GM21723 (cell line): Measurements from ENCODE around the gene GPANK1.

Source experiments
- ATAC-seq: cut with Tn5 transposase; IDR thresholded peaks from one replicate; pipeline ENCODE4 v1.9.1; 2021; ENCODE audit warnings: mild to moderate bottlenecking, moderate library complexity; ENCODE audit not compliant: unreplicated experiment

GPANK1 gene

DNA sequence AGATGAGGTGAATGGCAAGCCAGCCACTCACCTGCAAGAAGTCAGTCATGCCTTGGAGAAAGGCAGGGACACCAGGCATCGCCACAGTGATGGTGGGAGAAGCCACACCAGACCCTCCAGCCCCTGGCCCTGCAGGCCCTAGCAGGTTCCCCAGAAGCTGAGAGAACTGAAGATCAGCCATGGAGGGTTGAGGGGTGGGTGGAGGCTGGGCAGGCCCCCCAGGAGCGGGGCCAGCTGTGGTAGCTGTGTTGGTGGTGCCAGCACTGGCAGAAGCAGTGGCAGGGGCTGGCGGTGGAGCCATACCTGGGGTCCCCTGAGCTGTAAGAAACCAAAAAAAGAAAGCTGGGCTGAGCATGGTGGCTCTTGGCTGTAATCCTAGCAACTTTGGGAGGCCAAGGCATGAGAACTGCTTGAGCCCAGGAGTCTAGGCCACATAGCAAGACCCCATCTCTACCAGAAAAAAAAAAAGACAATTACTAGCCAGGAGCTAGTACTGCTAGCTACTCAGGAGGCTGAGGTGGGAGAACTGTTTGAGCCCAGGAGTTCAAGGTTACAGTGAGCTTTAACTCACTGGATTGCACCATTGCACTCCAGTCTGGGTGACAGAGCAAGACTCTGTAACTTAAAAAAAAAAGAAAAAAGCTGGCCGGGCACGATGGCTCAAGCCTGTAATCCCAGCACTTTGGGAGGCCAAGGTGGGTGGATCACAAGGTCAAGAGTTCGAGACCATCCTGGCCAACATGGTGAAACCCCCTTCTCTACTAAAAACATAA lies 21.8 kb downstream of the GPANK1 start:
- ATAC-seq = no peak

GRCh38 chr6:31641370-31641769 lies 23.4 kb downstream of the GPANK1 start:
- no peak for ATAC-seq

- no peak for ATAC-seq
Observed at GRCh38 chr6:31640612-31641011, 24.2 kb downstream of the GPANK1 start.

- no peak for ATAC-seq
Observed at GRCh38 chr6:31639449-31639861, 25.3 kb downstream of the GPANK1 start.

- no peak for ATAC-seq
Observed at GRCh38 chr6:31639043-31639442, 25.8 kb downstream of the GPANK1 start.

- no peak for ATAC-seq
Observed at GRCh38 chr6:31636698-31637596, 27.9 kb downstream of the GPANK1 start.

DNA sequence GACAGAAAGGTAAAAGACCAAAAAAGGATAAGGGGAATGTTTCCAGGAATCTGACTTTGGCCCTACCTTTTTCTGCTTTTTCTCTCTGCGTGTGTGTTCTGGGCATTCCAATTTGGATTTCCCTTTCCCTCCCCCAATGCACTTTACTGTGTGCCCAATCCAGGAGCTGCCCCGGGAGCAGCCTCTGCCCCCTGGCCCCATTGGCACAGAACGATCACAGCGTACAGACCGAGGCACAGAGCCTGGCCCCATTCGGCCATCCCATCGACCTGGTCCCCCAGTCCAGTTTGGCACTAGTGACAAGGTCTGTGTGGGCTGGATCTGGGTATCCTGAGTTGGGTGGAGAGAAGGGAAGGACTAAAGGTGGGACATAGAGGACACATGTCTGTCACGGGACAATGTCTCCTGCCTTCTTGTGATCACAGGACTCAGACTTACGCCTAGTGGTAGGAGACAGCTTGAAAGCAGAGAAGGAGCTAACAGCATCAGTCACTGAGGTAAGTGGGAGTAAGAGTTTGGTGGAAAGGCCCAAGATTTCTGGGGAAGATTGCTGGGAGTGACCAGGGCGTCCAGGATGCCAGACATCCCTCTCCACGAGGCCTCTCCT lies 29.7 kb downstream of the GPANK1 start:
- ATAC-seq = no peak

DNA sequence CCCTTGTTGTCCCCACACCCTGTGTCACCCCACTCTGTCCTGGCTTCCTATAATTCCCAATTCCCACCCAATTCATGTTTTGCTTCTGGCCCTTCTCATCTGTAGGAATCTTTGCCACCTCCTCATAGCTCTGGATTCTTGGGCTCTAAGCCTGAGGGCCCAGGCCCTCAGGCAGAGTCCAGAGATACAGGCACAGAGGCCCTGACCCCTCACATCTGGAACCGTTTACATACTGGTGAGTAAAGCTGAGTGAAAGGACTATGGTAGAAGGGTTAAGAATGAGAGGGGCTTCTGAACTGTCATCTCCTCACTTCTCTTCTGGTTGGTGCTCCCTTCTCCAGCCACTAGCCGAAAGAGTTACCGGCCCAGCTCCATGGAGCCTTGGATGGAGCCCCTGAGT lies 30.7 kb downstream of the GPANK1 start:
- ATAC-seq = no peak

- no peak for ATAC-seq
Observed at GRCh38 chr6:31633447-31633846, 31.4 kb downstream of the GPANK1 start.

- no peak for ATAC-seq
Observed at GRCh38 chr6:31632279-31632946, 32.4 kb downstream of the GPANK1 start.

DNA sequence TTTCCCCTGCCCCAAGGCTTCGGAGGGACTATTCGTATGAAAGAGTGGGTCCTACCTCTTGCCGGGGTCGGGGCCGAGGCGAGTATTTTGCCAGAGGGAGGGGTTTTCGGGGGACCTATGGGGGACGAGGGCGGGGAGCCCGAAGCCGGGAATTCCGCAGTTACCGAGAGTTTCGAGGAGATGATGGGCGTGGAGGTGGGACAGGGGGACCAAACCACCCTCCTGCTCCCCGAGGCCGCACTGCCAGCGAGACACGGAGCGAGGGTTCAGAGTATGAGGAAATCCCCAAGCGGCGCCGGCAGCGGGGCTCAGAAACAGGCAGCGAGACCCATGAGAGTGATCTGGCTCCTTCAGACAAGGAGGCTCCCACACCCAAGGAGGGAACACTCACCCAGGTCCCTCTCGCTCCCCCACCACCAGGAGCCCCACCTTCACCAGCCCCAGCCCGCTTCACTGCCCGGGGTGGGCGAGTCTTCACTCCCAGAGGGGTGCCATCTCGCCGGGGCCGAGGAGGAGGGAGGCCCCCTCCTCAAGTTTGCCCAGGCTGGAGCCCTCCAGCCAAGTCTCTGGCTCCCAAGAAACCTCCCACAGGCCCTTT lies 33.0 kb downstream of the GPANK1 start:
- ATAC-seq = no peak

DNA sequence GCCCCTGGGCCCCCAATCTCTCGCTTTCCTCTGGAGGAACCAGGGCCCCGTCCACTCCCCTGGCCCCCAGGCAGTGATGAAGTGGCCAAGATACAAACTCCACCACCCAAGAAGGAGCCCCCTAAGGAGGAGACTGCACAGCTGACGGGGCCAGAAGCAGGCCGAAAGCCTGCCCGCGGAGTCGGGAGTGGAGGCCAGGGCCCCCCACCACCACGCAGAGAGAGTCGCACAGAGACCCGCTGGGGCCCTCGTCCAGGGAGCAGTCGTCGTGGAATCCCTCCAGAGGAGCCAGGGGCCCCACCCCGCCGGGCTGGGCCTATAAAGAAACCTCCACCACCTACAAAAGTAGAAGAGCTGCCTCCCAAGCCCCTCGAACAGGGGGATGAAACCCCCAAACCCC lies 33.6 kb downstream of the GPANK1 start:
- ATAC-seq = no peak

DNA sequence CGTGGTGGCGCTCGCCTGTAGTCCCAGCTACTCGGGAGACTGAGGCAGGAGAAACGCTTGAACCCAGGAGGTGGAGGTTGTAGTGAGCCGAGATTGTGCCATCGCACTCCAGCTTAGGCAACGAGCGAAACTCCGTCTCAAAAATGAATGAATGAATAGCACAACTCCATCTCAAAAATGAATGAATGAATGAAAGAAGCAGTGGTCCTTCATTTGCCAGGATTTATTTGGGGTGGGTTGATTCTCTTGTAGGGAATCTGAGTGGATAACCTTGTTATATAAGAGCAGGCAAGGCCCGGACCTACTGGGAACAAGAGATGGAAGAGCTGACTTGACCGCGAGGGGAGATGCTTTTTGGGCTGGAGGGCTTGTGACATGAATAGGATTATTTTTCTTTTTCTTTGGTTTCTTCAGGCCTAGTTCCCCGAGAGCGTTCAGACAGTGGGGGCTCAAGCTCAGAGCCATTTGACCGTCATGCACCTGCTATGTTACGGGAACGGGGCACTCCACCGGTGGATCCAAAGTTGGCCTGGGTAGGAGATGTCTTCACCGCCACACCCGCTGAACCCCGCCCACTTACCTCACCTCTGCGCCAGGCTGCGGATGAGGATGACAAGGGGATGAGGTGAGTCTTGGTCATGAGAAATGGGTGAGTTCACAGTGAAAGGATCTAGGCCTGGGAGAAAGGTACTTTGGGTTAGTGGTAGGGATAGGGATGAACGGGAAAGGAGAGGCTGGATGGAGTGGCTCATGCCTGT lies 34.4 kb downstream of the GPANK1 start:
- no peak for ATAC-seq

DNA sequence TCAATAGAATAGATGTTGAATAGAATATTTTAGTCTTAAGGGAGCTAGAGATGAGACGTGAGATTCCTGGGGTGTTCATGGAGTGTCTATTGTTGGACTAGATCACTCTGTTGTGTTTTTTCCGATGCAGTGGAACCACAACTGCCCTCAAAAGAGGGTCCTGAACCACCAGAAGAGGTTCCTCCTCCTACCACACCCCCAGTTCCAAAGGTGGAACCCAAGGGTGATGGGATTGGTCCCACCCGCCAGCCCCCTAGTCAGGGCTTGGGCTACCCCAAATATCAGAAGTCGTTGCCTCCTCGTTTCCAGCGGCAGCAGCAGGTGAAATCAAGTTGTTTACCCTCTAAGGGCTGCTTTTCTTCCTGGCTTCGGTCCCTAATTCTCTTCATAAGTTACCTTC lies 35.8 kb downstream of the GPANK1 start:
- no peak for ATAC-seq

DNA sequence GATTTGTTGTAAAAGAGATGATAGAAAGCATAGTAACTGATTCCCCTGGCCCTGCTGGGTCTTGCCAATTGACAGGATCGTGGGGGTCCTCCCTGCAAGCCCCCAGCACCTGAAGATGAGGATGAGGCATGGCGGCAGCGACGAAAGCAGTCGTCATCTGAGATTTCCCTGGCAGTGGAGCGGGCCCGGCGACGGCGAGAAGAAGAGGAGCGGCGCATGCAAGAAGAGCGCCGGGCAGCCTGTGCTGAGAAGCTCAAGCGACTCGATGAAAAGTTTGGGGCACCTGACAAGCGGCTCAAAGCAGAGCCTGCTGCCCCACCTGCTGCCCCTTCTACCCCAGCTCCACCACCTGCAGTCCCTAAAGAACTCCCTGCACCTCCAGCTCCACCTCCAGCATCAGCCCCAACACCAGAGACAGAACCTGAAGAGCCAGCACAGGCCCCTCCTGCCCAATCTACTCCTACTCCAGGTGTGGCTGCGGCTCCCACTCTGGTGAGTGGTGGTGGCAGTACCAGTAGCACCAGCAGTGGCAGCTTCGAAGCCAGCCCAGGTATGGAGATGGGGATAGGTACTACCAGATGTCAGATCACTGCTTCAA lies 37.0 kb downstream of the GPANK1 start:
- no peak for ATAC-seq

GRCh38 chr6:31626952-31627351 lies 37.8 kb downstream of the GPANK1 start:
- no peak for ATAC-seq

GRCh38 chr6:31624070-31624469 lies 40.7 kb downstream of the GPANK1 start:
- ATAC-seq = no peak

DNA sequence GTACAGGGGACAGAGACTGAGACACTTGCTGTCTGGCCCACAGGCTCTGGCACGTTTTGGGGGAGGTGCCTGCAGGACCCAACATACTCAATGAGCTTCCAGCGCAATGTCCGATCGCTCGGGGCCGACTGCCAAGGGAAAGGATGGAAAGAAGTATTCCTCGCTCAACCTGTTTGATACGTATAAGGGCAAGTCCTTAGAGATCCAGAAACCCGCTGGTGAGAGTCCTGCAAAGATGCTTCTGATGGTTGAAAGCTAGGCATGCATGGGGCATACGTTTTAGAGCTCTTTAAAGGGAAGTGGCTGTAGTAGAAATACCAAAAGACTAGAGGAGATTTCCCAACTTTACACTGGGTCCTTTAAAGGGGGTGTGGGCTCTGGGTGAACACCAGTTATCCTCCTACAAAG lies 42.1 kb downstream of the GPANK1 start:
- no peak for ATAC-seq

GRCh38 chr6:31621991-31622390 lies 42.8 kb downstream of the GPANK1 start:
- no peak for ATAC-seq
